A673 (cell line): Measurements from ENCODE around the gene NPR3. TPM values are rescaled to one million over a fixed set of nuclear protein-coding genes. Genes with fewer than 3 reads are reported as not detected.

Source experiments
- BruUV-seq: library from RNA; stranded (reverse); fragments of 400-500 nt; replicated peaks from 2 replicates; lab custom pipeline; 2021; lab: Mats Ljungman, UMichigan
- CTCF ChIA-PET: fragments of 300-600 bp; sonication (Branson Sonifier 250); formaldehyde crosslinking; loops from one replicate; lab custom pipeline; 2022; ENCODE audit warnings: antibody characterized with exemption; lab: Charles Lee
- POLR2A ChIA-PET: fragments of 300-600 bp; sonication (Branson Sonifier 250); formaldehyde crosslinking; loops from one replicate; lab custom pipeline; 2022; ENCODE audit warnings: antibody characterized with exemption; ENCODE audit not compliant: low non-redundant PET; lab: Charles Lee
- DNase-seq: peaks from one replicate; pipeline ENCODE4 v3.0.0-alpha.2; 2015; ENCODE audit warnings: low spot score
- H3K27ac ChIP-seq: fragments of 200-600 bp; sonication (generic); 2 replicates; pipeline ENCODE4 v1.5.1; 2016; ENCODE audit warnings: mixed run types, low read depth, mild to moderate bottlenecking, mixed read lengths, antibody characterized with exemption, low read length; ENCODE audit not compliant: poor library complexity, severe bottlenecking
- H3K27me3 ChIP-seq: fragments of 200-600 bp; sonication (generic); replicated peaks from 2 replicates; pipeline ENCODE4 v1.6.1; 2017; ENCODE audit warnings: mixed run types, low read depth, mild to moderate bottlenecking, mixed read lengths, antibody characterized with exemption, low read length; ENCODE audit not compliant: insufficient read depth, poor library complexity
- H3K36me3 ChIP-seq: fragments of 200-600 bp; sonication (generic); 2 replicates; pipeline ENCODE4 v1.6.1; 2016; ENCODE audit warnings: mixed run types, mild to moderate bottlenecking, mixed read lengths, antibody characterized with exemption, low read length; ENCODE audit not compliant: insufficient read depth, poor library complexity, severe bottlenecking
- H3K4me1 ChIP-seq: fragments of 200-600 bp; sonication (generic); 2 replicates; pipeline ENCODE4 v1.6.1; 2017; ENCODE audit warnings: mixed run types, mild to moderate bottlenecking, mixed read lengths, antibody characterized with exemption, low read length; ENCODE audit not compliant: insufficient read depth, poor library complexity, severe bottlenecking
- H3K4me3 ChIP-seq: fragments of 200-600 bp; sonication (generic); 2 replicates; pipeline ENCODE4 v1.5.1; 2016; ENCODE audit warnings: low read depth, mixed run types, mild to moderate bottlenecking, mixed read lengths, low read length; ENCODE audit not compliant: poor library complexity, severe bottlenecking
- H3K9me3 ChIP-seq: fragments of 200-600 bp; sonication (generic); 2 replicates; pipeline ENCODE4 v1.6.1; 2016; ENCODE audit warnings: mixed run types, low read depth, mild to moderate bottlenecking, mixed read lengths, antibody characterized with exemption, low read length; ENCODE audit not compliant: poor library complexity, severe bottlenecking
- EZH2 ChIP-seq: fragments of 200-600 bp; sonication (generic); IDR thresholded peaks from 2 replicates; pipeline ENCODE4 v1.6.1; 2017; ENCODE audit warnings: borderline replicate concordance, low read depth, mild to moderate bottlenecking, mixed read lengths, antibody characterized with exemption, low read length; ENCODE audit not compliant: poor library complexity, severe bottlenecking
- intact Hi-C: fragments of 100-400 bp; cut with micrococcal nuclease; formaldehyde crosslinking; loops from one replicate; pipeline ENCODE4 v1.10.0; 2022; ENCODE audit not compliant: unreplicated experiment
- total RNA-seq: library from RNA; stranded (reverse); gene quantifications from 2 replicates; pipeline ENCODE4 v1.2.3, GENCODE V29; 2021
- TF ChIP-seq, protein P1 (sequence below): fragments of 300-800, 200-600 bp; sonication (generic); conservative IDR thresholded peaks from 2 replicates; pipeline ENCODE4 v1.5.1; 2017; ENCODE audit warnings: low read depth, mild to moderate bottlenecking, antibody characterized with exemption, low read length, moderate library complexity, mixed read lengths

The NPR3 gene
- total RNA-seq, 1 experiment from 2014 or later = 5.3 TPM

- intact Hi-C loops = no loop called here
- TF ChIP-seq EZH2 = no peak
- TF ChIP-seq, protein P1, sequence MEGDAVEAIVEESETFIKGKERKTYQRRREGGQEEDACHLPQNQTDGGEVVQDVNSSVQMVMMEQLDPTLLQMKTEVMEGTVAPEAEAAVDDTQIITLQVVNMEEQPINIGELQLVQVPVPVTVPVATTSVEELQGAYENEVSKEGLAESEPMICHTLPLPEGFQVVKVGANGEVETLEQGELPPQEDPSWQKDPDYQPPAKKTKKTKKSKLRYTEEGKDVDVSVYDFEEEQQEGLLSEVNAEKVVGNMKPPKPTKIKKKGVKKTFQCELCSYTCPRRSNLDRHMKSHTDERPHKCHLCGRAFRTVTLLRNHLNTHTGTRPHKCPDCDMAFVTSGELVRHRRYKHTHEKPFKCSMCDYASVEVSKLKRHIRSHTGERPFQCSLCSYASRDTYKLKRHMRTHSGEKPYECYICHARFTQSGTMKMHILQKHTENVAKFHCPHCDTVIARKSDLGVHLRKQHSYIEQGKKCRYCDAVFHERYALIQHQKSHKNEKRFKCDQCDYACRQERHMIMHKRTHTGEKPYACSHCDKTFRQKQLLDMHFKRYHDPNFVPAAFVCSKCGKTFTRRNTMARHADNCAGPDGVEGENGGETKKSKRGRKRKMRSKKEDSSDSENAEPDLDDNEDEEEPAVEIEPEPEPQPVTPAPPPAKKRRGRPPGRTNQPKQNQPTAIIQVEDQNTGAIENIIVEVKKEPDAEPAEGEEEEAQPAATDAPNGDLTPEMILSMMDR = no peak
- Histone ChIP-seq H3K9me3 (no peaks in the 10 kb centered on the region), H3K4me1 (no peaks in the 10 kb centered on the region), H3K4me3 (no peak overlapping the region), H3K27ac (no peak overlapping the region), H3K27me3 (no peaks in the 10 kb centered on the region), H3K36me3 (no peaks in the 10 kb centered on the region)
- BruUV-seq = no TSS peak
- no peak for DNase-seq
- ChIA-PET CTCF (no interaction called here), POLR2A (no interaction called here)
Measured at GRCh38 chr5:32831624-32832023, 120.5 kb downstream of the NPR3 start.

DNA sequence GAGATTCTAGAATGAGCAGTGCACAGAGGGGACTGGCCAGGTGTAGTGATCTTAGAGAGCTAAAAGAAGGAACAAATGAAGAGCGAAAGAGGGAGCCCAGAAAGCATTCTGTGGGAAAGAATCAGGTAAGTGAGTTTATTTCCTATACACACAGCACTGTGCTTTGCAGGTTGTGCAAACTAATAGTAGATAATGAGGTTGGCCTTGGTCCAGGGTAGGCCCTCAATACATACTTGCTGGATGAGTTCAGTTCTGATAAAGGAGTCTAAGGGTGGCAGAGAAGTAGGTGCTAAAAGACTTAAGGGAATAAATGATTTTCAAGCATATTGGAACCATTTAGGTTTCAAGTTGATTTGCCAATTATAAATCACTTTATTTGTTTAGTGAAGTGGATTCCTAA lies 122.0 kb downstream of the NPR3 start:
- BruUV-seq = no TSS peak
- Histone ChIP-seq H3K4me3 (no peak overlapping the region), H3K9me3 (no peaks in the 10 kb centered on the region), H3K27me3 (no peaks in the 10 kb centered on the region), H3K4me1 (no peaks in the 10 kb centered on the region), H3K27ac (no peak overlapping the region), H3K36me3 (no peaks in the 10 kb centered on the region)
- intact Hi-C loops = no loop called here
- TF ChIP-seq, protein P1 = no peak
- TF ChIP-seq EZH2 = no peak
- DNase-seq = no peak
- POLR2A ChIA-PET = no interaction called here
- CTCF ChIA-PET = no interaction called here

GRCh38 chr5:32833663-32834062 lies 122.5 kb downstream of the NPR3 start:
- H3K4me1 ChIP-seq = no peaks in the 10 kb centered on the region
- no TSS peak for BruUV-seq
- no peak overlapping the region for H3K27ac ChIP-seq
- POLR2A ChIA-PET = no interaction called here
- DNase-seq = no peak
- H3K36me3 ChIP-seq = no peaks in the 10 kb centered on the region
- H3K9me3 ChIP-seq = no peaks in the 10 kb centered on the region
- intact Hi-C loops = no loop called here
- no peak for TF ChIP-seq EZH2
- TF ChIP-seq, protein P1 = no peak
- H3K27me3 ChIP-seq = no peaks in the 10 kb centered on the region
- CTCF ChIA-PET = no interaction called here
- H3K4me3 ChIP-seq = no peak overlapping the region
